Right cardiac atrium (tissue), 5 donors: Measurements from ENCODE around the gene ZNF90. TPM values are rescaled to one million over a fixed set of nuclear protein-coding genes. Genes with fewer than 3 reads are reported as not detected.

Source experiments
- ATAC-seq, 2 donors: fragments of 200-7000 bp; cut with Tn5 transposase; one replicate each; pipeline versions ENCODE4 v1.8.0 to v1.9.1; 2020; ENCODE audit warnings: moderate library complexity in 2 of 2, mild to moderate bottlenecking in 1 of 2
- DNase-seq, 3 donors: peaks; one replicate each; pipeline ENCODE4 v3.0.0-alpha.2; 2020
- H3K27ac ChIP-seq: one replicate; pipeline ENCODE4 v1.5.1; 2013; ENCODE audit warnings: mild to moderate bottlenecking, low read length, control low read depth, moderate library complexity
- H3K27me3 ChIP-seq: one replicate; pipeline ENCODE4 v1.6.1; 2013; ENCODE audit not compliant: control insufficient read depth, insufficient read depth
- H3K4me1 ChIP-seq: one replicate; pipeline ENCODE4 v1.6.1; 2013; ENCODE audit warnings: low read length; ENCODE audit not compliant: control insufficient read depth, insufficient read depth
- H3K4me3 ChIP-seq: one replicate; pipeline ENCODE4 v1.5.1; 2013; ENCODE audit warnings: low read length, control low read depth
- H3K9me3 ChIP-seq: one replicate; pipeline ENCODE4 v1.6.1; 2013; ENCODE audit warnings: low read length; ENCODE audit not compliant: control insufficient read depth
- WGBS: extraction: QIAGEN DNeasy Blood & Tissue Kit; methylation state at CpG from one replicate; pipeline ENCODE4 v1.1.7; 2013; 5-methylcytosine and 5-hydroxymethylcytosine counted together
- intact Hi-C, 4 donors: fragments of 100-400 bp; cut with DNase I; formaldehyde crosslinking; loops; one replicate each; pipeline versions ENCODE4 v1.11.0 to v1.14.0; 2022 to 2023
- polyA plus RNA-seq: library from polyadenylated mRNA; stranded (reverse); fragments of 200-250 nt; gene quantifications from one replicate; pipeline ENCODE4 v1.2.3, GENCODE V29; 2013
- total RNA-seq, 4 donors: library from RNA; stranded (reverse); fragmentation: NEBNext Ultra II Directional; extraction: Animal tissue kit (Norgen Biotek cat#: 25700); gene quantifications; one replicate each; pipeline ENCODE4 v1.2.1, GENCODE V29; 2021
- donor health status: healthy with polysubstance abuse.
- donor health status: DM: no; HTN: yes; CAD: no.
- donor health status: DM: no; HTN: no; CAD: no.
- donor health status: DM: no; HTN: yes; CAD: no; lungs with severe emphysema.
- donor health status: DM: yes; HTN: yes; CAD: no.

Gene ZNF90
- total and polyA plus RNA-seq, 5 donors = 0.88 to 2.5 (median 1.1) TPM

DNA sequence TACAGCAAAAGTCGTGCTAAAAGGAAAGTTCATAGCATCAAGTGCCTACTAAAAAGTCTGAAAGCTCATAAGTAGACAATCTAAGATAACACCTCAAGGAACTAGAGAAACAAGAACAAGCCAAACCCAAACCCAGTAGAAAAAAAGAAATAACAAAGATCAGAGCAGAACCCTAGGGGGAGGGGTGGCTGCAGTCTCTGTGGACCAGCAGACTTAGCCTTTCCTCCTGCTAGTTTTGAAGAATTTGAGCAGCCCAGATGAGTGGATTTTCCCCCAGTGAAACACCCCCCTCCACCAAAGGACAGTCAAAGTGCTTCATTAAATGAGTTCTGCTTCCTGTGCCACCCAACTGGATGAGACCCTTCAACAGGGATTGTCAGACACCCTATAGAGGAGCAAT, 86.7 kb downstream of the ZNF90 start:
- H3K4me3 ChIP-seq = no peak overlapping the region
- no peaks in the 10 kb centered on the region for H3K9me3 ChIP-seq
- intact Hi-C loops = loop anchor here in 1 of 4 donors (10.0 kb wide), 1 partner anchor 110 kb away; no protein-coding TSS in a partner anchor
- peaks cover 4% of the 10 kb centered on the region for H3K4me1 ChIP-seq
- no peak overlapping the region for H3K27ac ChIP-seq
- DNase-seq (no peak), ATAC-seq (no peak)
- no peaks in the 10 kb centered on the region for H3K27me3 ChIP-seq
- 100% methylated on average over 1 of the region's 1 CpG for WGBS

GRCh38 chr19:20165971-20166592, 88.3 kb downstream of the ZNF90 start:
- no peak for ATAC-seq
- 79% methylated on average over 7 of the region's 7 CpGs for WGBS
- intact Hi-C loops = loop anchor here in 1 of 4 donors (10.0 kb wide), 1 partner anchor 111 kb away; no protein-coding TSS in a partner anchor

DNA sequence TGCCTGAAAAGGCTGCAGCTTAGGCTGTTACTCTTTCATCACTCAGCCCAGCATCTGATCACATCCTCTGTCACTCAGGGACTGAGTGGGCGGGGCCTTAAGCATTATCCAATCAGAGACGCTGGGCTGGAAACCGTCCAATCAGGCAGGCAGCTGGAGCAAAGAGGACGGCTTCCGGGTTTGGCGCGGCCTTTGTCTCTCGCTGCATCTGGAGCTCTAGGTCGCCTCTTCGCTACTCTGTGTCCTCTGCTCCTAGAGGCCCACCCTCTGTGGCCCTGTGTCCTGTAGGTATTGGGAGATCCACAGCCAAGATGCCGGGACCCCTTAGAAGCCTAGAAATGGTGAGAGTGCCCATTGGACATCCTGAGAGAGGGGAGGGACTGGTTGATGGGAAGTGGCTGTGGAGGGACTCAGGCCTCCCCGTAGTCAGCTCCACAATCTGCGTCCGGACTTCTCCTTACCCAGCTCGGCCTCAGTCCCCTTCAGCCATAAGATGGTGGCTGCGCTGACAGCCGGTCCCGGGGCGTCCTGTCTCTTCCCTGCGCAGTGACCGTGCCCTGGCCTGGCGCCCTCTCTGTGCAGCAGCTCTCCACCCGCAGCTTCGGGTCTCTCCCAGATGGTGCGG, 89.3 kb downstream of the ZNF90 start, which contains the start of gene ZNF486:
ZNF486 (plus strand) TSS at position 195 of the 625 bp plus-strand sequence; CDS start at position 312, 117 bp downstream.
- H3K9me3 ChIP-seq = no peaks in the 10 kb centered on the region
- ATAC-seq (peak; percentile 98 to 99), DNase-seq (peak; percentile 97 to 99 (median 97))
- peak within 1 kb of the TSS; percentile 80 for H3K4me3 ChIP-seq
- peak within 1 kb of the TSS; percentile 87 for H3K27ac ChIP-seq
- intact Hi-C loops = loop anchor here in 1 of 4 donors (10.0 kb wide), 1 partner anchor 112 kb away; no protein-coding TSS in a partner anchor
- H3K4me1 ChIP-seq = peaks cover 4% of the 10 kb centered on the region
- WGBS = under 1% methylated on average over 25 of the region's 25 CpGs
- H3K27me3 ChIP-seq = no peaks in the 10 kb centered on the region

More at GRCh38 chr19:20165971-20166592, 88.3 kb downstream of the ZNF90 start:
- no peak overlapping the region for H3K4me3 ChIP-seq
- no peaks in the 10 kb centered on the region for H3K27me3 ChIP-seq
- H3K27ac ChIP-seq = no peak overlapping the region
- H3K4me1 ChIP-seq = peaks cover 4% of the 10 kb centered on the region
- no peaks in the 10 kb centered on the region for H3K9me3 ChIP-seq
- no peak for DNase-seq

DNA sequence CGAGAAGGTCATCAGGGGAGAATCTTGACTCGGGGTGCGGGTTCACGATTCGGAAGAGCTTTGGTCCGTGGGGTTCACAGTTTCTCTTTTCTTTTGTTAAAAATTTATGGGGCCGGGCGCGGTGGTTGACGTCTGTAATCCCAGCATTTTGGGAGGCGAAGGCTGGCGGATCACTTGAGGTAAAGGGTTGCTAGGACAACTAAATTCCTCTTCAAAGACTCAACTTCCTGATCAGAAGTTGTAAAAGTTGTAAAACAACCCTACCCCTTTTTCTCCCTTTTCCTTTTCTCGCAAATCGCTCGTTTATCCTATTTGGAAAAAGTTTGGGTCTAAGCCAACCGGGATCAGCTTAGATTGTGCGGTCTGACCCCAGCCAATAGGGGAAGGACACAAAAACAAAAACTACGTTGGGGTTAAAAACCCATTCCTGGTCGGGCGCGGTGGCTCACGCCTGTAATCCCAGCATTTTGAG, 89.9 kb downstream of the ZNF90 start:
- ATAC-seq (peak in 1 of 2 donors; percentile 20), DNase-seq (no peak)
- H3K27ac ChIP-seq = peak overlapping the region; percentile 87
- intact Hi-C loops = loop anchor here in 1 of 4 donors (10.0 kb wide), 1 partner anchor 113 kb away; no protein-coding TSS in a partner anchor
- H3K9me3 ChIP-seq = no peaks in the 10 kb centered on the region
- H3K4me1 ChIP-seq = peaks cover 4% of the 10 kb centered on the region
- WGBS = 12% methylated on average over 22 of the region's 22 CpGs
- H3K27me3 ChIP-seq = no peaks in the 10 kb centered on the region
- H3K4me3 ChIP-seq = peak overlapping the region; percentile 80

Other genes with a start within 250 kb of the ZNF90 start
- gene ZNF253, start 212.1 kb upstream of the ZNF90 start, total RNA-seq = 1 to 10 TPM; 7.5 to 8.9 (median 8.6) TPM
- 5.4 TPM for gene ZNF253, start 212.1 kb upstream of the ZNF90 start, polyA plus RNA-seq
- 1 to 10 TPM; 1.7 to 2.2 (median 2.0) TPM for gene ZNF93, start 177.1 kb upstream of the ZNF90 start, total RNA-seq
- gene ZNF93, start 177.1 kb upstream of the ZNF90 start, polyA plus RNA-seq = 1.9 TPM
- gene ZNF682, start 38.5 kb upstream of the ZNF90 start, total RNA-seq = 1 to 10 TPM; 3.4 to 4.2 (median 4.0) TPM
- 3.2 TPM for gene ZNF682, start 38.5 kb upstream of the ZNF90 start, polyA plus RNA-seq
- 1 to 10 TPM; 2.6 to 3.4 (median 3.2) TPM for gene ZNF486, start 89.2 kb downstream of the ZNF90 start, total RNA-seq
- 2.4 TPM for gene ZNF486, start 89.2 kb downstream of the ZNF90 start, polyA plus RNA-seq